Activated CD4-positive, alpha-beta memory T cell treated with anti-CD3 and anti-CD28 coated beads, Interleukin-2, amount 10 ng/mL, durations not matched to agents 7 days and 5 days (primary cell): ENCODE results near the gene DPH5. TPM values are rescaled to one million over a fixed set of nuclear protein-coding genes. Genes with fewer than 3 reads are reported as not detected.

Experiments used
- CTCF ChIA-PET: fragments of 350-600 bp; sonication (Branson Sonifier 250); formaldehyde crosslinking; loops from one replicate; lab custom pipeline; 2021; ENCODE audit warnings: antibody characterized with exemption, inconsistent platforms; lab: Charles Lee
- POLR2A ChIA-PET: fragments of 350-600 bp; sonication (Branson Sonifier 250); formaldehyde crosslinking; loops from one replicate; lab custom pipeline; 2021; ENCODE audit warnings: antibody characterized with exemption; lab: Charles Lee
- DNase-seq: peaks from one replicate; pipeline ENCODE4 v3.0.0-alpha.2; 2020
- H3K27ac Mint-ChIP-seq: one replicate; pipeline ENCODE4 v1.8.0; 2021; ENCODE audit warnings: mild to moderate bottlenecking, mixed read lengths
- H3K27me3 Mint-ChIP-seq: one replicate; pipeline ENCODE4 v1.8.0; 2021; ENCODE audit warnings: mixed read lengths
- H3K36me3 Mint-ChIP-seq: one replicate; pipeline ENCODE4 v1.8.0; 2021; ENCODE audit warnings: low read depth, mixed read lengths
- H3K4me1 Mint-ChIP-seq: one replicate; pipeline ENCODE4 v1.8.0; 2021; ENCODE audit warnings: mixed read lengths
- H3K4me3 Mint-ChIP-seq: one replicate; pipeline ENCODE4 v1.8.0; 2021; ENCODE audit warnings: mild to moderate bottlenecking, mixed read lengths
- H3K9me3 Mint-ChIP-seq: one replicate; pipeline ENCODE4 v1.8.0; 2021; ENCODE audit warnings: mixed read lengths
- total RNA-seq, 2 experiments: library from RNA; stranded (reverse); gene quantifications; one replicate each; pipeline ENCODE4 v1.2.3, GENCODE V29; 2021

Gene DPH5
- total RNA-seq, 2 experiments from 2014 or later, result 25.5 to 33.2 TPM

DNA sequence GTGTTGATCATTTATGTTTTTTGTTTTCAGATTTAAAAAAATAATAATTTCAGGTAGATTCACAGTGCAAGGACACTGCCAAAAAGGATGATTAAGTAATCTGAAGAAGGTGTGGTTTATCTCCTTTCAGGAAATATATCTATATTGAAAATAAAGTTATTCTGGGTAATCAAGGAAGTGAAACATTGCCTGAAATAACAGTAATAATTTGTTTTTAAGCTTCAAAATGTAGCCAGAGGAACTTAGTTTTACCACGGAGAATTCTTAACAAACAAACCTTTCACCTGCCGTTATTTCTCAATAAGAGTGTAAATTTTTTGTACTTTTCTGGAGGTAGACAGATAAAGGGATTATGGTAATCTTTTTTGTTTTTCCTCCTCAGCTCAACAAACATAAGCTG, 2.9 kb upstream of the DPH5 start:
- POLR2A ChIA-PET, result interaction anchor here (1.4 to 8.0 kb wide), 3 partner anchors 53 to 209 kb away, joined by 4 to 82 read pairs (median 5); partner anchors contain the start of gene S1PR1
- Mint-ChIP-seq H3K27me3 (no peaks in the 10 kb centered on the region), H3K4me1 (peaks cover 58% of the 10 kb centered on the region), H3K9me3 (peaks cover 9% of the 10 kb centered on the region), H3K36me3 (peaks cover 53% of the 10 kb centered on the region), H3K4me3 (no peak overlapping the region), H3K27ac (no peak overlapping the region)
- CTCF ChIA-PET, result interaction anchor here (0.7 to 3.0 kb wide), 3 partner anchors 208 to 210 kb away, joined by 3 to 15 read pairs (median 4); no protein-coding TSS in a partner anchor
- DNase-seq, result no peak

- POLR2A ChIA-PET, result interaction anchor here (0.9 to 8.0 kb wide), 6 partner anchors 22 to 210 kb away, joined by 4 to 82 read pairs (median 4); partner anchors contain the start of gene S1PR1
- peaks cover 54% of the 10 kb centered on the region for H3K36me3 Mint-ChIP-seq
- peak overlapping the region; percentile 31 for H3K4me3 Mint-ChIP-seq
- no peak for DNase-seq
- H3K27me3 Mint-ChIP-seq, result no peaks in the 10 kb centered on the region
- no peak overlapping the region for H3K27ac Mint-ChIP-seq
- CTCF ChIA-PET, result interaction anchor here (1.0 to 3.0 kb wide), 4 partner anchors 209 to 282 kb away, joined by 3 to 15 read pairs (median 3); no protein-coding TSS in a partner anchor
- H3K4me1 Mint-ChIP-seq, result peaks cover 64% of the 10 kb centered on the region
- peaks cover 5% of the 10 kb centered on the region for H3K9me3 Mint-ChIP-seq
These were observed 1.7 kb upstream of the DPH5 start for GRCh38 chr1:101027194-101027772.

GRCh38 chr1:101026430-101026788, 825 bp upstream of the DPH5 start:
- POLR2A ChIA-PET, result interaction anchor here (0.6 to 8.0 kb wide), 22 partner anchors 10 to 265 kb away, joined by 3 to 82 read pairs (median 4); partner anchors contain the start of gene S1PR1
- Mint-ChIP-seq H3K4me3 (peak overlapping the region; percentile 97), H3K27ac (peak overlapping the region; percentile 86), H3K27me3 (no peaks in the 10 kb centered on the region), H3K36me3 (peaks cover 55% of the 10 kb centered on the region), H3K9me3 (peaks cover 3% of the 10 kb centered on the region), H3K4me1 (peaks cover 67% of the 10 kb centered on the region)
- DNase-seq, result no peak
- CTCF ChIA-PET, result interaction anchor here (0.8 to 3.0 kb wide), 5 partner anchors 24 to 283 kb away, joined by 3 to 15 read pairs (median 3); no protein-coding TSS in a partner anchor

GRCh38 chr1:101025283-101025656, 314 bp downstream of the DPH5 start:
- peaks cover 65% of the 10 kb centered on the region for H3K4me1 Mint-ChIP-seq
- no peaks in the 10 kb centered on the region for H3K9me3 Mint-ChIP-seq
- peak; percentile 20 for DNase-seq
- no peaks in the 10 kb centered on the region for H3K27me3 Mint-ChIP-seq
- CTCF ChIA-PET, result interaction anchor here (0.9 to 3.0 kb wide), 8 partner anchors 12 to 213 kb away, joined by 3 to 15 read pairs (median 4); no protein-coding TSS in a partner anchor
- peak overlapping the region; percentile 97 for H3K4me3 Mint-ChIP-seq
- H3K27ac Mint-ChIP-seq, result peak overlapping the region; percentile 86
- H3K36me3 Mint-ChIP-seq, result peaks cover 60% of the 10 kb centered on the region
- POLR2A ChIA-PET, result interaction anchor here (0.6 to 8.0 kb wide), 30 partner anchors 9 to 266 kb away, joined by 3 to 82 read pairs (median 4); partner anchors contain the start of gene S1PR1

DNA sequence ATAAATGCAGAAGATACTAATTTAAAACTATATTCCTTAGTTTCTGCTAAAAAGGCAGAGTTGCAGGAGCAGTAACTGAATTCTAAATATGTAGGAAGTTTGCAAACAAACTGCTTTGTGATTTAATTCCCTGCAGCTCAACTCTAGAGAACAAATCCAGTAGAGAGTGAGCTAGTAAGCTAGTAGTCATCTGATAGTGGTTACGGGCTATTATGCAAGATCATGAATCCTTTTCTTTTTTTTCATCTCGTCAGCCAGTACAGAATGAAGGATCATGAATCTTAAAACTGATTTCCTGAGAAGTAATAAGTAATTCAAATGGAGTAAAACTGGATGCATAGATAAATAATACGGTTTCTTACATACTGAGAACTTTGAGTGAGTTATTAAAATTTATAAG, 3.3 kb downstream of the DPH5 start:
- Mint-ChIP-seq H3K27ac (no peak overlapping the region), H3K4me3 (no peak overlapping the region), H3K4me1 (peaks cover 43% of the 10 kb centered on the region), H3K9me3 (no peaks in the 10 kb centered on the region), H3K36me3 (peaks cover 54% of the 10 kb centered on the region), H3K27me3 (no peaks in the 10 kb centered on the region)
- CTCF ChIA-PET, result interaction anchor here (0.5 to 1.3 kb wide), 4 partner anchors 37 to 266 kb away, joined by 3 read pairs; no protein-coding TSS in a partner anchor
- POLR2A ChIA-PET, result interaction anchor here (8.0 kb wide), 1 partner anchor 215 kb away, joined by 82 read pairs; the partner anchor contains the start of gene S1PR1
- no peak for DNase-seq

DNA sequence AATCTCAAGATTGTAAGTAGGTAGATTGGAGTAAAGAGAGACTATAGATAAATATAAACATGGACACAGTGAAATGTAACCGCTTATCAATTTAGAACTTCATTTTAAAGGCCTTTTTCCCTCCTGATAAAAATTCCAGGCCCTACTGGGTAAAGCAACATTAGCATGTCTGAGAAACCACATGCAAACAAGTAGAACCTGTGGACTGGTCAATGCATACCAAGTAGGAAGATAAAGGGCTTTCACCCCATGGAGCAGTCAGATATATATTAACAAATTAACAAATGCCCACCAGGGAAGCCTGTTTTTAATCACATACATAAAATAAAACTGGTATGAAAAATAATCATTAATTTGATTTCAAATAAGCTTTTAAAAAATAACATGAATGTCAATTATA, 8.1 kb downstream of the DPH5 start:
- CTCF ChIA-PET, result no interaction called here
- no peaks in the 10 kb centered on the region for H3K9me3 Mint-ChIP-seq
- DNase-seq, result no peak
- no peak overlapping the region for H3K4me3 Mint-ChIP-seq
- peaks cover 72% of the 10 kb centered on the region for H3K36me3 Mint-ChIP-seq
- H3K27ac Mint-ChIP-seq, result no peak overlapping the region
- POLR2A ChIA-PET, result no interaction called here
- H3K27me3 Mint-ChIP-seq, result no peaks in the 10 kb centered on the region
- H3K4me1 Mint-ChIP-seq, result peaks cover 11% of the 10 kb centered on the region

GRCh38 chr1:101013776-101014175, 11.8 kb downstream of the DPH5 start:
- Mint-ChIP-seq H3K27me3 (no peaks in the 10 kb centered on the region), H3K27ac (no peak overlapping the region), H3K9me3 (no peaks in the 10 kb centered on the region), H3K4me3 (no peak overlapping the region), H3K4me1 (peaks cover 2% of the 10 kb centered on the region), H3K36me3 (peaks cover 67% of the 10 kb centered on the region)
- POLR2A ChIA-PET, result interaction anchor here (1.1 to 1.6 kb wide), 4 partner anchors 11 to 225 kb away, joined by 3 to 5 read pairs (median 3); no protein-coding TSS in a partner anchor
- CTCF ChIA-PET, result interaction anchor here (1.0 to 1.6 kb wide), 2 partner anchors 11 to 225 kb away, joined by 3 read pairs; no protein-coding TSS in a partner anchor
- DNase-seq, result no peak

DNA sequence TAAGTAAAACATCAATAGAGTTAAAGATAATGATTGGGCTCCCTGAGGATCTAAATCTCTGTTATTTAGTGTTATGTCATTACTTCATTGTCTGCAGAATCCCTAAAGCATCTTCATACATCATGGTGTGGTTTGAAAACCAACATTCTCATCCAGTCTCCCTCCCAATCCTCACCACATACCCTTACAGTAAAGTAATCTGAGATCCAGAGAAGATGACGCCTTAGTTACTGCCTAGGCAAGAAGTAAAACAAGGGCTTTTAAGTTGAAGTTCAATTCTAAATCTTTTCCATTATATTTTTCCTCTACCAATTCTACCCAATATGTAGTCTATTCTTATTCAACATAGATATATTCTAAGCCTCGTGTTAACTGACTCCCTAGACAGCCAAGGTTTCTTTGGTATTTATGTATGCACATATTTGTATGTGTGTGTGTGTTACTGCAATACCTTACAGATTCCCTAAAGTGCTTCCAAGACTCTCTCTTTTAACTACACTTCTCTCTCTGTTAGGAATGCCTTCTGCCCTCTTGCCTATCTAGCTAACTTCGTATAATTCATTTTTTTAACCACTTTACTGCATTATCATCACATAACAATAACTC, 17.3 kb downstream of the DPH5 start:
- Mint-ChIP-seq H3K9me3 (peaks cover 2% of the 10 kb centered on the region), H3K27ac (no peak overlapping the region), H3K27me3 (no peaks in the 10 kb centered on the region), H3K4me1 (peaks cover 31% of the 10 kb centered on the region), H3K36me3 (peaks cover 59% of the 10 kb centered on the region), H3K4me3 (no peak overlapping the region)
- POLR2A ChIA-PET, result no interaction called here
- CTCF ChIA-PET, result no interaction called here
- DNase-seq, result no peak

DNA sequence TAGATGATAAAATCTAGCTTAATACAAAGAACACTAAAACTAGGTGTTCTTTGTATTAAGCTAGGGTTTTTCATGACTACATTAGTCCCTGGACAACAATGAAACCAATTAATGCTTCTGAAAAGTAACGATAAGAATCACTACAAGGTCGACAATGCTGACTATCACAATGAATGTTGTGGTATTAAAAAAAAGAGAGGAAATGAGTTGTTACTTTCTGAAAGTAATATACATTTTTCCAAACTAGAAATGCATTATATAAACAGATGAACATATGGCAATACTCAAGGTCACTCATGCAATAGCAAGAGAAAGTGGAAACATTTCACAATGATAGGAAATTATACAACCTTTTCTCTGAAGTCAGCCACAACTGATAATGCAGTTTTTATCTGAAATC, 19.0 kb downstream of the DPH5 start:
- Mint-ChIP-seq H3K27ac (no peak overlapping the region), H3K4me1 (peaks cover 41% of the 10 kb centered on the region), H3K4me3 (no peak overlapping the region), H3K27me3 (no peaks in the 10 kb centered on the region), H3K36me3 (peaks cover 52% of the 10 kb centered on the region), H3K9me3 (peaks cover 2% of the 10 kb centered on the region)
- ChIA-PET CTCF (interaction anchor here (0.8 to 0.9 kb wide), 2 partner anchors 230 to 282 kb away, joined by 3 to 4 read pairs; no protein-coding TSS in a partner anchor), POLR2A (interaction anchor here (0.9 to 1.0 kb wide), 3 partner anchors 130 to 284 kb away, joined by 3 read pairs; no protein-coding TSS in a partner anchor)
- DNase-seq, result no peak

DNA sequence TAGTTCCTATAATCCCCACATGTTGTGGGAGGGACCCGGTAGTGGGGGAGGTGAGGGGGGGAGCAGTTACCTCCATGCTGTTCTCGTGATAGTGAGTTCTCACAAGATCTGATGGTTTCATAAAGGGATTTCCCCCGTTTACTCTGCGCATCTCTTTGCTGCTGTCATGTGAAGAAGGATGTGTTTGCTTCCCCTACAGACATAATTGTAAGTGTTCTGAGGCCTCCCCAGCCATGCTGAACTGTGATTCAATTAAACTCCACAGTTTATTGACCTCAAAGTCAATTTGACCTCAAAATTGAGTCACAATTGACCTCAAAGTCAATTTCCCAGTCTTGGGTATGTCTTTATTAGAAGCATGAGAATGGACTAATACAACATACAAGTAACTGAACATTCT, 19.7 kb downstream of the DPH5 start:
- Mint-ChIP-seq H3K27ac (no peak overlapping the region), H3K27me3 (no peaks in the 10 kb centered on the region), H3K4me3 (no peak overlapping the region), H3K9me3 (peaks cover 2% of the 10 kb centered on the region), H3K36me3 (peaks cover 55% of the 10 kb centered on the region), H3K4me1 (peaks cover 41% of the 10 kb centered on the region)
- ChIA-PET CTCF (interaction anchor here (0.8 to 1.5 kb wide), 4 partner anchors 132 to 285 kb away, joined by 3 to 4 read pairs (median 3); no protein-coding TSS in a partner anchor), POLR2A (interaction anchor here (0.9 to 1.0 kb wide), 3 partner anchors 130 to 285 kb away, joined by 3 read pairs; no protein-coding TSS in a partner anchor)
- DNase-seq, result no peak

DNA sequence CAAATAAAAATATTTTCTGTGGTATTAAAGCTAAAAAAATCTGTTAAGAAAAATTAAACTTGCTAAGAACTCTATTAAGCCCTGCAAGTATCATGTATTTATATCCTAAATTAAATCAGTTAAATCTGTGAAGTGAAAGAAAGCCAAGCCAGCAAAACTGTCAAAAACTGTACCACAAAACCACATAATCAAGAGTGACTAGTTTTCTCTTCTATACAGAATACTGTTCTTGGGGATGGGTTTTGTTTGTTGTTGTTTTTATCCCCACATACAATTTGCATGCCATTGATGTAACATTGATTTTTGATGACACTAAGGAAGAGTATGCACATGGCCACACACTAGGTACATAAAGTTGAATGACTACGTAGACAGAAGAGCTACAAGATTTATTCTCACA, 20.4 kb downstream of the DPH5 start:
- no peak for DNase-seq
- ChIA-PET POLR2A (interaction anchor here (1.0 to 2.2 kb wide), 4 partner anchors 21 to 235 kb away, joined by 3 to 10 read pairs (median 4); partner anchors contain the start of gene DPH5), CTCF (interaction anchor here (0.8 to 1.5 kb wide), 3 partner anchors 133 to 285 kb away, joined by 3 to 4 read pairs (median 3); no protein-coding TSS in a partner anchor)
- H3K4me3 Mint-ChIP-seq, result no peak overlapping the region
- H3K27ac Mint-ChIP-seq, result peak overlapping the region; percentile 13
- H3K27me3 Mint-ChIP-seq, result no peaks in the 10 kb centered on the region
- H3K4me1 Mint-ChIP-seq, result peaks cover 41% of the 10 kb centered on the region
- H3K9me3 Mint-ChIP-seq, result peaks cover 2% of the 10 kb centered on the region
- peaks cover 55% of the 10 kb centered on the region for H3K36me3 Mint-ChIP-seq

- no peaks in the 10 kb centered on the region for H3K27me3 Mint-ChIP-seq
- peaks cover 2% of the 10 kb centered on the region for H3K9me3 Mint-ChIP-seq
These were observed 20.9 kb downstream of the DPH5 start for GRCh38 chr1:101004670-101005069.

More at GRCh38 chr1:101004670-101005069, 20.9 kb downstream of the DPH5 start:
- Mint-ChIP-seq H3K27ac (no peak overlapping the region), H3K4me3 (no peak overlapping the region), H3K36me3 (peaks cover 54% of the 10 kb centered on the region), H3K4me1 (peaks cover 41% of the 10 kb centered on the region)
- ChIA-PET POLR2A (interaction anchor here (1.0 to 2.2 kb wide), 4 partner anchors 22 to 235 kb away, joined by 3 to 10 read pairs (median 4); partner anchors contain the start of gene DPH5), CTCF (interaction anchor here (0.8 to 1.2 kb wide), 2 partner anchors 234 to 286 kb away, joined by 3 to 4 read pairs; no protein-coding TSS in a partner anchor)
- no peak for DNase-seq
